Hematopoietic multipotent progenitor cell treated with erythropoietin and hydrocortisone succinate and interleukin-3 and kit ligand, for 4 days (in vitro differentiated cells): ENCODE data around the gene CLEC4M.
"Not testable (repeated sequence)": the region's sequence is repeated elsewhere in the genome, so short reads cannot be mapped to it uniquely, and the experiment has no call there.

Source experiments
- DNase-seq: peaks from one replicate; pipeline ENCODE4 v3.0.0-alpha.2; 2015

CLEC4M gene

DNA sequence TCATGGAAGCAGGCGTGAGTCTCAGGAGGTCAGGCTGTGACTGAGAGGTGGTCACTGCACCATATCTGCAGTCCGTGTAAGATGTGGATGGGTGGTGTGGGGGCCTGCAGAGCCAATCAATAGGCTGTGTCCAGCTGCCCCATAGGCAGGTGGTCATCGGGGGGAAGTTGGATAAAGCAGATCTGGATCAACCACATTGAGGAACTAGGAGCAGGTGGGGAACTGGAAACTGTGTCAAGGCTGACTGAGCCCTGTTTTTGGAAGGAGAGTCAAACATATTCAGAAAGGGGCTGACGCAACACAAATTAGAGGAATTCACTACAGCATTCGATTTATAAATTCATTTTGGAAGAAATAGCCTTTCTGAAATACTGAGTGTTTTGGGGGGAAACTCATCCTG lies 15.0 kb downstream of the CLEC4M start:
- peak; percentile 33 for DNase-seq

DNA sequence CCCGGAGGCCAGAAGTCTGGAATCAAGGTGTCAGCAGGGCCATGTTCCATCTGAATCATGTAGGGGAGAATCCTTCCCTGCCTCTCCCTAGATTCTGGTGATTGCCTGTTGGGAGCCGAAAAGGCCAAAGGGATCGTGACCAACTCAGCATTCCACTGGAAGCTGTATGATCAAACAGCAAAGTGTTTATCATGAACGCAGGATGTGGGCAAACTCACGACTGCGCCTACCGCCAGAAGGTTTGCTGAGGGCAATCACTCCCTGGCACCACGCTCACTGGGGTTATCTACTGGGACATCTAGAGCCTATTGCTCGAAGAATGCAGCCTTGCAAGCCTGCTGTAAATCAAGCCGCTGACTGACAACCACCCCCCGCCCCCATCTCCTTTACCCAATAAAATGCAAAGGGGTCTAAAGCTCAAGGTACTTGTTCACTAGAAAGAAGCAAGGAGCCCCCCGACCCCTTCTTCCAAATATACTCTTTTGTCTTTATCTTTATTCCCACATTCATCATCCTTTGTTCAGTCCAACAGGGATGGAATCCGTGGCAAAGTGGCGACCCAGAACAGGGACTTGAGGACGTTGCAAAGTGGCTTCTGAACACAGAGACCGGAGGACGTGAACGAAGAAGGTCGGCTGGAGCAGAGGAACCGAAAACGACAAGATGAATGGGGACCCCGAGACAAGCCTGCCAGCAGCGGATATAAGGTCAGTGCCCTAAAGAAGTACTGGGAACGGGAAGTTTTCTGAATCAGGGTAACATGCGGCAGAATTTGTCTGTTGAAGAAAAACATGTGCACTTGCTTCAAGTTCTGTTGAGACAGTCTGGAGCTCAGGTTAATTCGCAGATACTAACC lies 16.8 kb downstream of the CLEC4M start:
- no peak for DNase-seq

DNA sequence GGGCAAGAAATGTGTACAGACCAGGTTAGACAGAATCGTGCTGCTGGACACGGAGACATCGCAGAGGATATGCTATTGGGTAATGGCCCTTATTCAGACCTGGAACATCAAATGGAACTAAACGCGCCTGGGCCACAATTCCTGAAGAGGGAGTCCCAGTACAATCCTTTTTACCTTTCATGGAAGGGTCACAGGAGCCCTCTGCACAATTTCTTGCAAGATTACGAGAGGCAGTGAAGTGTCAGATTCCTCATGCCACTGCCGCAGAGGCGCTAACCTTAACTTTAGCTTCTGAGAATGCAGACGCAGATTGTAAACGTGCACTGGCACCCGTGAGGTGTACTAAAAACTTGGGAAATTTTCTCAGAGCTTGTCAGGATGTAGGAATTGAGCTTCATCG lies 18.1 kb downstream of the CLEC4M start:
- DNase-seq: no peak

DNA sequence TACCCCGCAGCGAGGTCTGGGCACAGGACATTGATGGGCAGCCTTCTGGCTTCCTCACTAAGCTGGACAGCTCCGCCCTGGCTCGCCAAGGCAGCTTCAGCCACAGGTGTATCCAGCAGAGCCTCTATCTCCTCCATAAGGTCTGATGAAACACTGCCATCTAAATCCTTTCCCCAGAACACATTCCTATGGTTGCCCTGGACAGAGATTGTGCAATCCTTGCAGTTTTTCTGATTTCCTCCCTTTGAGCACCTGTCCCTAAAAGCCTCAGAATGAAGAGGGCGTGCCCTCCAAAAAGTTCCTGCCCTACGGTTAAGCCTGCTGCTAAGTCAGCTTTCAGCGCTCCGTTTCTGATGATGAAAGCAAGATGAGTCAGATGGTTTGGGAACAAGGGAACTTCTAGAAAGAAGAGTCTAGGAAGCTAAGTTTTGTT lies 21.0 kb downstream of the CLEC4M start:
- DNase-seq: peak; percentile 20

DNA sequence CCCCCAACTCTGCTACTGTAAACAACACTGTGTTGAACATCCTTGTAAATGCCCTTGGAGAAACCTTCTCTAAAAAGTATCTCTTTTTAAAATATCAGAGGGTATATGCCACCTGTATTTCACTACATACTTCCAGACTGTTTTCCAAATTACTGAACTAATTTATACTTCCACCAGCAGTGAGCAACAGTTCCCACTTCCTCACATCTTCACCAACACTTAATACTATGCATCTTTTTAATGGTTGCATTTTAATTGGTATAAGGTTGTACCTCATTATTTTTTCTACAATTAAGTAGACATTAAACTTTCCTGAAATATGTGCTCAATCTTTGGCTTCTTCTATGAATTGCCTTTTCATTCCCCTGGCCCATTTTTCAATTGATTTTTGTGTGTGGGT lies 21.8 kb downstream of the CLEC4M start:
- no peak for DNase-seq

DNA sequence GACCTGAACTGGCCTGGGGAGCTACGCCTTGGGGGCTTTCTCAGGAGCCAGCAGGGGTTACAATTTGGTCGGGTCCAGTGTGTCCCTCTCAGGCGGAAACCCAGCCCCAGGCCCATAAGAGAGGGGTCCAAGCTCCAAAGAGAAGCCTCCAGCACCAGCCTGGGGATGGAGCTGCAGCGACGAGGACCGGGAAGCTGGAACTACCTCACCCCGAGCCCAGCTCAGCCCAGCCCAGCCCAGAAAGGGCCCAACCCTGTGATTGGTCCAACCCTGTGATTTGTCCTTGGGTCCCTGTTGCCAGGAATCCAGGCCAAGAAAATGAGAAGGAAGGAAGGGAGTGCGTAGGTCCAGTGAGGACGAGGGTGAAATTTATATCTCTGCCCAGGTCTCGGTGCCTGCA lies 24.1 kb downstream of the CLEC4M start:
- no peak for DNase-seq

DNA sequence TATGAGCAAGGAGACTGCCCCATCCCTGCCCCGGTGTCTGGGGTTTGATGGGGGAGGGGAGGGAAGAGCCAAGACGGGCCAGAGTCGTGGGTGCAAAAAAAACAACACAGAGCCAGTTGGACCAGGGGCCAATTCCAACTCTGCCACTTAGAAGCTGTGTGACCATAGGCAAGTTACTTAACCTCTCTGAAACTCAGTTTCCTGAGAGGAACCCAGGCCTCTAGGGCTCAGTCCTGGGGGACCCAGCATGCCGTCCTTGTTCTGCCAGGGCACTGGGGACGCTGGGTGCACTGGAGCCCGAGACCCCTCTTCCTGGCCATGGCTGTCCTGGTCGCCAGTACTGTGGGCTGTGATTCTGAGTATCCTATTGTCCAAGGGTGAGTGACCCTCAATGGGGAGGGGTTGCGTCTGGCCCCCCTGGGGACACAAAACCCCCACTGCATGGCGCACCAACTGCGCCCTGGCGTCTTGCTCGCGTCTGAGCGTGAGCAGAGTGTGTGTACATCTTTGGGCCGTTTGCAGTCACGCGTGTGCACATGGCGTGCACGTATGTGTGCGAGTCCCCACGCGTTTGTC lies 24.6 kb downstream of the CLEC4M start:
- no peak for DNase-seq

DNA sequence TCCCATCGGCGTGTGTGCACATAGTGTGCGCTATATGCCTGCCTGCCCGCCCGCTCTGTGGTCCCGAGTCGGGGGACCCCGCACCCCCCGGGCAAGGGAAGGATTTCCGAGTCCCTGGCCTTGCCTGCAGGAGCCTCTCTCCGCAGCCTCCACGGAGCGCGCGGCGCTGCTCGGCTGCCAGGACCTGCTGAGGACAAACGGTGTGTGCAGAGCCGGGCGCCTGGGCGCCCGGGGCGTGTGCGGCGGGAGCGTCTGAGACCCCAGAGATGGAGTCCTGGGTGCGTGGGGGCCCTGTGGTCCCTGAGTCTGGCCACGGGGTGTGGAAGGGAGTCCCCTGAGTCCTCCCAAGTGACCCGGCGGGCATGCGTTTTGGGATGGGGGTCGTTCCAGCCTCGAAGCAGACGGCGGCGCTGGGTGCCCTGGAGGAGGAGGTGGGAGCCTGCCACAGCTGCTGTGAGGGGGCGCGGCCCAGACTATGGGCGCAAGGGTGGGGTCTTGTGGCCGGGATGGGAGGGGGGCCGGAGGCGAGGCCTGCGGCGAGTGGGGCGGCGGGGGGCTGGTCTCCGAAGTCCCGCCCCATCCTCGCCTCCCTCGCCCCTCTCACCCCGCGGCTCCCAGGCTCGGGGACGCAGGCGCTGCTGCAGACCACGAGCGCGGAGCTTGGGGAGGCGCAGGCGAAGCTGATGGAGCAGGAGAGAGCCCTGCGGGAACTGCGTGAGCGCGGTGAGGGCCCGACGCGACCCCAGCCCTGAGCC lies 25.3 kb downstream of the CLEC4M start:
- no peak for DNase-seq

DNA sequence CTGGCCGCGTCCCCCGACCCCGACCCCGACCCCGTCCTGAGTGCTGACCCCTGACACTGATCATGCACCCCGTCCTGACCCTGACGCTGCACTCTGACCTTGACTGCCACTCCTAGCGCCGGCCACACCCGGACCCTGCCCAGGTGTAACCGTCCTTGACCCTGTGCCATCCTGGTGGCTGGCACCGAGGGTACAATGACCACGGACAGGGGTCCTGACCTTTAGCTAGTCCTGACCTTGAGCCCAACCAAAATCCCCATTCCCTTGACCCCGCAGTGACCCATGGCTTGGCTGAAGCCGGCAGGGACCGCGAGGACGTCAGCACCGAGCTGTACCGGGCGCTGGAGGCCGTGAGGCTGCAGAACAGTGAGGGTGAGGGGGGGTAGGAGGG lies 25.9 kb downstream of the CLEC4M start:
- DNase-seq: no peak

DNA sequence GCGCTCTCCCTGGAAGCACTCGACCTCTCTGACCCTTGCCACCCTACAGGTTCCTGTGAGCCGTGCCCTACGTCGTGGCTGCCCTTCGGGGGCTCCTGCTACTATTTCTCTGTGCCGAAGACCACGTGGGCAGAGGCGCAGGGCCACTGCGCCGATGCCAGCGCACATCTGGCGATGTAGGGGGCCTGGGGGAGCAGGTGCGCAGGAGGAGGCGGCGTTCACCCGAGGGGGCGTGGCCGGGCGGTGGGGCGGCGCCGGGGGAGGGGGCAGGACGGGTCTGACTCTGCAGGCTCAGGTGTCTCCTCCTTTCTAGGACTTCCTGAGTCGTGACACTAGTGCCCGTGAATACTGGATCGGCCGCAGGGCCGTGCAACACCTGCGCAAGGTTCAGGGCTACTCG lies 26.4 kb downstream of the CLEC4M start:
- DNase-seq: no peak

DNA sequence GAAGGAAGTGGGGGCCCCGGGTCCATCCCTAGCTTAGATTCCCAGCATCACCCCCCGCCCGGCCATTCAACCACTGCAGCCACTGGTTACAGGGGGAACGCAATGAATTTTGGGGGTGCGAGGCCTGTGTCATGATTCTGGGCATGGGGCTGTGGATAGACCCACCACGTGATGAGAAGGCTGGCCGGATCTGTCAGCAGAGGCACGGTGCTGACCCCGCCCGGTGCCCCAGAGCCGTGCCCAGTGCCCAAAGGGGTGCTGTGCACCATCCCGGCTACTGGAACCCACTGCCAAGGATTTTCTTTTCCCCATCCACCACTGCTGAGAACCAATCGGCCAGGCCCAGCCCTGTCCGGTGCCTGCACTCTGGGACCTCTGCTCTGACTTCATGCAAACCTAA lies 27.4 kb downstream of the CLEC4M start:
- DNase-seq: no peak

DNA sequence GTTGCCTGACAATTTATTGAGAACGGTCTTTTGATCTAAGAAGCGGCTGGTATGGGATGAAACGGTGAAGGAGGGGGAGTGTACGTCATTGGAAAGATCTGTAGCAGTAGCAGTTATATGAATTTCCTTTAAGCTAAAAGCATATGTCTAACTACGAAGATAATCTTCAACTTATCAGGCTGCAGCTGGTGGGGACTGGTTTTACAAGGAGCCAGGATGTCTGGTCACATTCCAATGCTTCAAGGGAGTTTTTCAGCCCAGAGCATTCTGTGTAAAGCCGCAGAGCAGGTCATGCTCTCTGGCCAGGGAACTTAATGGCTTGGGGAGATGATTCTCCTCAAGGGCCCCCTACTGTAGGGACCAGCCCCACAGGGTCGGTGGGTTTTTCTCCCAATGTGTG lies 29.2 kb downstream of the CLEC4M start:
- no peak for DNase-seq

DNA sequence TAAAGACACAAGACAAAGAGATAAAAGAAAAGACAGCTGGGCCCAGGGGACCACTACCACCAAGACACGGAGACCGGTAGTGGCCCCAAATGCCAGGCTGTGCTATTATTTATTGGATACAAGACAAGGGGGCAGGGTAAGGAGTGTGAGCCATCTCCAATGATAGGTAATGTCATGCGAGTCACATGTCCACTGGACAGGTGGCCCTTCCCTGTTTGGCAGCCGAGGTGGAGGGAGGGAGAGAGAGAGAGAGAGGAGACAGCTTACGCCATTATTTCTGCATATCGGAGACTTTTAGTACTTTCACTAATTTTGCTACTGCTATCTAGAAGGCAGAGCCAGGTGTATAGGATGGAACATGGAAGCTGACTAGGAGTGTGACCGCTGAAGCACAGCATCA lies 29.7 kb downstream of the CLEC4M start:
- not testable (repeated sequence) for DNase-seq

DNA sequence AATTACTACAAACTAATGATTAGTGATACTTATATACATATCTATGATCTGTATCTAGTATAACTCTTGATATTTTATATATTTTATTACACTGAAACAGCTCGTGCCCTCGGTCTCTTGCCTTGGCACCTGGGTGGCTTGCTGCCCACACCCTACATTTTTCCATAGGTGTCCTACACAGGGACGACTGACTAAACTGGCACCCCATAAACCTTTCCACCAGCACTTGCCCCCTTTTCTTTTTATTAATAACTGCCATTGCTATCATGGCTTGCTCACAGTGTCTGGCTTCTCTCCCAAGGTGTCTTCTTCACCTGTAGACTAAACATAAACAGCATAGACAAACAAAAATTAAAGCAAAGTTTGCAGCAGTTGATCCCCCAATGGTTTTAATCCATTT lies 30.4 kb downstream of the CLEC4M start:
- no peak for DNase-seq

DNA sequence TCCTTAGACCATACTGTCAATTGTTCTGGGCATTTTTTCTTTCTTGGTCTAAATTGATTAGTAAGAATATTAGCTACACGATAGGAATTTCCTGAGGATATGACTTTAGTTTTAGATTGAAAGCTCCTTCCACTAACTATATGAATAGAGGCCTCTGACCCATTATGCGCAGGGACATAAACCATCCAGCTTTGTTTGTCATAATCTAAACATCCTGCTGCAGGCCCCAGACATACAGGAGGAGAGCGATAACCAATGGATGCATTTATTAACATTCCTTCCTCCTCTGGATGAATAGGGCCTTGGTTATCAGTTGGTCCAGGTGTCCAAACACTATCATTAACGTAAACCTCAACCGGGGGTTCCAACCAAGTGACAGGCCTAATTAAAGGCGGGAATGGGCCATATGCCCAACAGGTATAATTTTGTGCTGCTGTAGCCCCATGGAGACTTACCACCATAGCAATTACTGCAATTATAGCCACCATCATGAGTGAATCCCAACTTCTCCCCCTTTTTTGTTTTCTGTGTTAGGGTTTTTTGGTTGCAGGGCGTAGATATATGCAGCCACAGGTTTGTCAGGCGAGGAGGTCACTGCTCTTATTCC lies 32.6 kb downstream of the CLEC4M start:
- no peak for DNase-seq

DNA sequence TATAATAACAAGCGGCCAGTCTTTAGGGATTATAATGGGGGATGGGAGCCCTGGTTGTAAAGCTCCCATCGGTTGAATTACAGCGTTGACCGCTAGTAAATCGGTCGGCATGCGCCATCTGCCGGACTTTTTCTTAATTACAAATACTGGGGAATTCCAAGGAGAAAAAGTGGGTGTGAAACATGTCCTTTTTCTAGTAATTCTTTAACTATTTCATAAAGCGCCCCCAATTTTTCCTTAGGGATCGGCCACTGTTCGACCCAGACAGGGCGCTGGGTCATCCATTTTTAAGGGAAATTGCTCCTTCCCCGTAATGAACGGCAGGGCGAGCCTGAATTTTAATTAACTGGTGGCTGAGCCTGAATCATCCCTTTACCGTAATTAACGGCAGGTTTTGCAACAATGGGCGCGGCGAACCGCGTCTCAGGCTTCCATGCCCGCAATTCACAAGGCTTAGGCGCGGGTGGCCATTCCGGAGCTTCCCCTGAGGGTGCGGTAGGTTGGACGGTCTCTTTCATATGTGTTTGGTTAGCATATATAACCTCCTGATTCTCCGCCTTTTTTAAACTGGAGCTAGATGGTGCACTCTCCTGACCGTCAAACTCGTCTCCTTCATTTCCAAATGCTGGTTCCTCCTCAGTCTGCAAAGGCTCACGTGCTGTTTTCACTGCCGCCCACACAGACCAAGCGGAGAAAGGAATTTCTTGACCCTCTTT lies 36.8 kb downstream of the CLEC4M start:
- DNase-seq: peak; percentile 84

DNA sequence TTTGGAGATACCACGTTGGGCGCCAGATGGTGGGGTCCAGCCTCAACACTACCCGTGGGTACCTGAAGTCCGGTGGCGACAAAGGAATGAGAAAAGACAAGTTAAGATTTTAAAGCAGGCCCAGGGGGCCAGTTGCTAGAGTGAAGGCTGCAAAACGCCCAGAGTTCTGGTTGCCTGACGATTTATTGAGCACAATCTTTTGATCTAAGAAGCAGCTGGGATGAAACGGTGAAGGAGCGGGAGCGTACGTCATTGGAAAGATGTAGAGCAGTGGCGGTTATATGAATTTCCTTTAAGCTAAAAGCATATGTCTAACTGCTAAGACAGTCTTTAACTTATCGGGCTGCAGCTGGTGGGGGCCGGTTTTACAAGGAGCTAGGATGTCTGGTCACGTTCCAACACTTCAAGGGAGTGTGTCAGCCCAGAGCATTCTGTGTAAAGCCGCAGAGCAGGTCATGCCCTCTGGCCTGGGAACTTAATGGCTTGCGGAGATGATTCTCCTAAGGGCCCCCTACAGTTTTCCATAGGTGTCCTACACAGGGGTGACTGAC lies 38.1 kb downstream of the CLEC4M start:
- DNase-seq: no peak

DNA sequence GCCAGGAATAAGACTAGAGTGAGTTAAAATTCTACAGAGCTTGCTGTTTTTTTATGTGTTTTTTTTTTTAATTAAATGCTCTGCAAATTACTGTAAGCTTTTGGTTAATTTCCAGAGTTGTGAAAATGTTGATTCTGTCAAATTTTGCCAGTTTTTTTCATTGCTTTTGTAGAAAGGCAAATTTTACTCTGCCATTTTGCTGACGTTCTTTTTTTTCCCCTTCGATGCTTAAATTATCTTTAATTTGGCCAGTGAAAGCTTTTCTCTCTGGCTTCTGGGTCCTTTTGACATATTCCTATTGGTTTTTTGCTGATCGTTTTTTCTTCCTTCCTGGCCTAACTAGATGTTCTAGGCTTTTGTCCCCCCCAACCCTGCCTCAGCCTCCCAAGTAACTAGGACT lies 43.2 kb downstream of the CLEC4M start:
- DNase-seq: no peak

DNA sequence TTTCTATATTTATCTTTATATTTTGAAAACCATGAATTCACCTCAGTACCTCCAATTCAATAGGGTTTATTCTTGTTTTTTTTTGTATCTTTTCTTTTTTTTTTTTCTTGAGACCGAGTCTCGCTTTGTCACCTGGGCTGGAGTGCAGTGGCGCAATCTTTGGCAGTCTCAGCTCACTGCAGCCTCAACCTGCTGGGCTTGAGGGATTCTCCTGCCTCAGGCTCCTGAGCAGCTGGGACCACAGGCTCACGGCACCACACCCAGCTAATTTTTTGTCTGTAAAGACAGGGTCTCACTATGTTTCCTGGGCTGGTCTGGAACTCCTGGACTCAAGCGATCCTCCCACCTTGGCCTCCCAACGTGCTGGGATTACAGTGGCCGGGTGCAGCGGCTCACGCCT lies 43.8 kb downstream of the CLEC4M start:
- DNase-seq: no peak

DNA sequence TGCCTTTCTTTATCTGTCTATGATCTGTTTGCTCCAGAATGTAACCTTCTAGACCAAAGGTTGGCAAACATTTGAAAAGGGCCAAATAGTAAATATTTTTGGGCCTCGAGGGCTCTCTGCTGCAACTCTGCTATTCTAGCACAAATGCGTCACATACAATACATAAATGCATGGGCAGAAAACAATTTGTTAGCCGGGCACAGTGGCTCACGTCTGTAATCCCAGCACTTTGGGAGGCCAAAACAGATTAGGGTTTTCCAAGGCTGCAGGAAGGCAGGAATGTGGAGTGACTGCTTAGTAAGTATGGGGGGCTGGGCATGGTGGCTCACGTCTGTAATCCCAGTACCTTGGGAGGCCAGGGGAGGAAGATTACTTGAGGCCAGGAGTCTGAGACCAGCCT lies 45.1 kb downstream of the CLEC4M start:
- DNase-seq: no peak

DNA sequence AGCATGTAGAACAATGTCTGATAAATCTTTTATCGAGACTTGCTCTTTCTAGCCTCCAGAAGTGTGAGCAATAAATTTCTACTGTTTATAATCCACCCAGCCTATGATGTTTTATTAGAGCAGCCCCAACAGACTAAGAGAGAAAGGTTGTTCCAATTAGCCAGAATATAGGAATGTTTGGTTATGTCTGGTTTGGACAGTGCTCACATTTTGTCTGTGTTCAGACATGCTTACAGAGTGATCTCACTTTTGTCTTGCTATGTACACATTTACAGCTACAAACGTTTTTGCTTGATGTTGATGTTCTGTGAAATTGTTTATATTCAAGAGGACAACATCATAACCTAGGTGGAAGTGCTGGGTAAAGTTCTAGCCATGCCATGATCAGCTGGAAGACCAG lies 48.9 kb downstream of the CLEC4M start:
- no peak for DNase-seq

DNA sequence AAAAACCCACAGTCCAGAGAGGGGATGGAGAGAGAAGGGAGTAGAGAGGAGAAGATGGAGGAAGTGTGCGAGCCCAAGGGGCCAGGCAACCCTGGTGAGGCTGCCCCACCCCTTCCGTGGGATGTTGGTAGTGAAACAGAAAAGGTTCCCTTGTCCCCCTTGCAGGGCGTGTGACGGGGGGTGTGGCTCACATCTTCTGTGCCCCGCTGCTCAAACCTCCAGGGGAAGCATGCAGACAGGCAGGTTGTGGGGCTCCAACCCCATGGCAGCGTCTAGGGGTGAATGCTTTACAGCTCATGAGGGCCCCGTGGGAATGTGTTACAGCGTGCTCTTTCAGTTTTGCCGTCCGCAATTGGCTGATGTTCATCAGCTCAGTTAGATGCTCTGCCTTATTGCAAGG lies 52.3 kb downstream of the CLEC4M start:
- DNase-seq: peak; percentile 34

DNA sequence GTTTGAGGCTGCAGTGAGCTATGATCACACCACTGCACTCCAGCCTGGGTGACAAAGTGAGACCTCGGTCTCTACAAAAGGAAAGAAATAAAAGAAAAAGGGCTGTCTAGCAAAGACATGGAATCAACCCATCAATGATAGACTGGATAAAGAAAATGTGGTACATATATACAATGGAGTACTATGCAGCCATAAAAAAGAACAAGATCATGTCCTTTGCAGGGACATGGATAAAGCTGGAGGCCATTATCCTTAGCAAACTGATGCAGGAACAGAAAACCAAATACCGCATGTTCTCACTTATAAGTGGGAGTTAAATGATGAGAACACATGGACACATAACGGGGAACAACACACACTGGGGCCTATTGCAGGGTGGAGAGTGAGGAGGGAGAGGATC lies 53.0 kb downstream of the CLEC4M start:
- DNase-seq: not testable (repeated sequence)
